GM23338 (cell line): ENCODE data around the gene CACNA1F. TPM values are rescaled to one million over a fixed set of nuclear protein-coding genes. Genes with fewer than 3 reads are reported as not detected.

ENCODE experiments used
- ATAC-seq: fragments of 200-7000 bp; cut with Tn5 transposase; 3 replicates; pipeline ENCODE4 v1.9.1; 2020
- DNase-seq: peaks from one replicate; pipeline ENCODE4 v3.0.0-alpha.2; 2015; ENCODE audit warnings: low spot score
- H2AFZ ChIP-seq: fragments of 200-600 bp; sonication (generic); 2 replicates; pipeline ENCODE4 v1.8.0; 2016; ENCODE audit warnings: antibody characterized with exemption, mild to moderate bottlenecking, moderate library complexity
- H3F3A ChIP-seq: fragments of 200-600 bp; sonication (generic); replicated peaks from 2 replicates; pipeline ENCODE4 v1.8.0; 2017; ENCODE audit warnings: antibody characterized with exemption, mixed run types, low read depth
- H3K27ac ChIP-seq: fragments of 200-600 bp; sonication (generic); 2 replicates; pipeline ENCODE4 v1.6.1; 2016; ENCODE audit warnings: low read depth
- H3K27me3 ChIP-seq: fragments of 200-600 bp; sonication (generic); 2 replicates; pipeline ENCODE4 v1.8.0; 2016; ENCODE audit warnings: mild to moderate bottlenecking, mixed run types, moderate library complexity; ENCODE audit not compliant: insufficient read depth
- H3K36me3 ChIP-seq: fragments of 200-600 bp; sonication (generic); 2 replicates; pipeline ENCODE4 v1.8.0; 2016; ENCODE audit warnings: mild to moderate bottlenecking; ENCODE audit not compliant: insufficient read depth
- H3K4me1 ChIP-seq: fragments of 200-600 bp; sonication (generic); 2 replicates; pipeline ENCODE4 v1.8.0; 2016; ENCODE audit warnings: mild to moderate bottlenecking, moderate library complexity; ENCODE audit not compliant: insufficient read depth
- H3K4me2 ChIP-seq: fragments of 200-600 bp; sonication (generic); 2 replicates; pipeline ENCODE4 v1.7.1; 2017; ENCODE audit warnings: mixed run types
- H3K4me3 ChIP-seq: fragments of 200-600 bp; sonication (generic); 2 replicates; pipeline ENCODE4 v1.6.1; 2016; ENCODE audit warnings: mixed run types
- H3K79me2 ChIP-seq: fragments of 200-600 bp; sonication (generic); replicated peaks from 2 replicates; pipeline ENCODE4 v1.8.0; 2017; ENCODE audit warnings: mild to moderate bottlenecking; ENCODE audit not compliant: insufficient read depth
- H3K9me2 ChIP-seq: fragments of 200-600 bp; sonication (generic); 2 replicates; pipeline ENCODE4 v1.8.0; 2017; ENCODE audit not compliant: insufficient read depth
- H4K20me1 ChIP-seq: fragments of 200-600 bp; sonication (generic); replicated peaks from 2 replicates; pipeline ENCODE4 v1.8.0; 2017; ENCODE audit warnings: mild to moderate bottlenecking; ENCODE audit not compliant: insufficient read depth
- H3K27ac Mint-ChIP-seq: 2 replicates; pipeline ENCODE4 v1.8.0; 2020; ENCODE audit warnings: inconsistent platforms, mild to moderate bottlenecking, moderate library complexity, mixed read lengths
- H3K27me3 Mint-ChIP-seq: 3 replicates; pipeline ENCODE4 v1.8.0; 2022; ENCODE audit warnings: low read depth, mild to moderate bottlenecking, moderate library complexity, mixed read lengths, inconsistent platforms; ENCODE audit not compliant: insufficient read depth, poor library complexity
- H3K36me3 Mint-ChIP-seq: 3 replicates; pipeline ENCODE4 v1.8.0; 2021; ENCODE audit warnings: low read depth, mild to moderate bottlenecking, inconsistent platforms, moderate library complexity, mixed read lengths
- H3K4me1 Mint-ChIP-seq: 3 replicates; pipeline ENCODE4 v1.8.0; 2020; ENCODE audit warnings: mild to moderate bottlenecking, inconsistent platforms, mixed read lengths
- H3K4me3 Mint-ChIP-seq: 3 replicates; pipeline ENCODE4 v1.8.0; 2021; ENCODE audit warnings: moderate library complexity, mild to moderate bottlenecking, inconsistent platforms, mixed read lengths
- H3K9me3 Mint-ChIP-seq: 3 replicates; pipeline ENCODE4 v1.8.0; 2020; ENCODE audit warnings: moderate library complexity, mild to moderate bottlenecking, inconsistent platforms, mixed read lengths
- CTCF ChIP-seq, 2 experiments: fragments of 200-600 bp in 1 of 2; sonication (generic) in 1 of 2; conservative IDR thresholded peaks; 2 replicates each; pipeline versions ENCODE4 v1.5.1 to v1.6.1; 2016 to 2017; ENCODE audit warnings: antibody characterized with exemption in 2 of 2, low read depth in 2 of 2, mild to moderate bottlenecking in 2 of 2, moderate library complexity in 1 of 2
- JUNB ChIP-seq: IDR thresholded peaks from one replicate; pipeline ENCODE4 v1.6.1; 2016; ENCODE audit warnings: antibody characterized with exemption; ENCODE audit not compliant: unreplicated experiment
- POLR2AphosphoS5 ChIP-seq: IDR thresholded peaks from 2 replicates; pipeline ENCODE4 v1.6.1; 2016; ENCODE audit warnings: antibody characterized with exemption, low read depth
- STAT1 ChIP-seq: IDR thresholded peaks from one replicate; pipeline ENCODE4 v1.6.1; 2016; ENCODE audit warnings: antibody characterized with exemption; ENCODE audit not compliant: unreplicated experiment
- ZNF331 ChIP-seq: fragments of 250-450 bp; sonication (Bioruptor Pico); IDR thresholded peaks from 2 replicates; pipeline ENCODE4 v1.5.0; 2020; ENCODE audit warnings: low read depth, mild to moderate bottlenecking, moderate library complexity
- ZNF462 ChIP-seq: fragments of 250-450 bp; sonication (Bioruptor Pico); IDR thresholded peaks from 2 replicates; pipeline ENCODE4 v1.5.0; 2020; ENCODE audit warnings: mild to moderate bottlenecking, moderate library complexity
- polyA plus RNA-seq: library from polyadenylated mRNA; unstranded; fragments of >200 nt; fragmentation: Nextera tagmentation; extraction: Ambion mirVana; gene quantifications from 2 replicates; pipeline ENCODE4 v1.2.1, GENCODE V29; 2016
- total RNA-seq: library from RNA; depleted of rRNA; stranded (reverse); fragments of >200 nt; shearing (Covaris generic); gene quantifications from 2 replicates; pipeline ENCODE4 v1.2.3, GENCODE V29; 2014

Gene CACNA1F
- total and polyA plus RNA-seq, 2 experiments from 2014 or later: 0.44 to 0.90 TPM

- no peak for TF ChIP-seq ZNF462
- TF ChIP-seq ZNF331 (CRISPR knock-in tag): no peak
- TF ChIP-seq JUNB: no peak
Measured at GRCh38 chrX:49276671-49277534, 43.8 kb upstream of the CACNA1F start (continued).

- peaks cover 17% of the 10 kb centered on the region for H3K36me3 Mint-ChIP-seq
- H3K4me1 ChIP-seq: peaks cover 3% of the 10 kb centered on the region; the same call in 1 of the 2 replicates
- H3K9me2 ChIP-seq: no peaks in the 10 kb centered on the region
- ATAC-seq (no peak), DNase-seq (no peak)
- no peaks in the 10 kb centered on the region for H3K9me3 Mint-ChIP-seq
- no peak overlapping the region for H2AFZ ChIP-seq
- peaks cover 27% of the 10 kb centered on the region for H3K4me1 Mint-ChIP-seq
- H3K4me3 Mint-ChIP-seq: no peak overlapping the region
- no peaks in the 10 kb centered on the region for H3F3A ChIP-seq
- no peak overlapping the region for H3K27ac ChIP-seq
- peaks cover 10% of the 10 kb centered on the region for H3K27me3 Mint-ChIP-seq
- no peak overlapping the region for H3K4me3 ChIP-seq
- no peaks in the 10 kb centered on the region; the same call in 1 of the 2 replicates for H4K20me1 ChIP-seq
- no peaks in the 10 kb centered on the region for H3K36me3 ChIP-seq
- peaks cover 22% of the 10 kb centered on the region for H3K79me2 ChIP-seq
- no peaks in the 10 kb centered on the region for H3K27me3 ChIP-seq
- no peak overlapping the region for H3K27ac Mint-ChIP-seq
- H3K4me2 ChIP-seq: no peak overlapping the region
- TF ChIP-seq POLR2AphosphoS5 (no peak), JUNB (no peak), CTCF (conservative IDR thresholded peaks at IDR 0.05; ENCODE audit: low read depth in 2 of 2) (no peak), ZNF462 (no peak), STAT1 (no peak)
Measured at GRCh38 chrX:49276207-49276606, 43.1 kb upstream of the CACNA1F start.
